GM21515 (cell line): ENCODE measurements around the gene BARD1.

Source experiments
- ATAC-seq: cut with Tn5 transposase; IDR thresholded peaks from one replicate; pipeline ENCODE4 v1.9.1; 2021; ENCODE audit not compliant: unreplicated experiment

BARD1 gene

GRCh38 chr2:214676421-214677089 lies 132.9 kb downstream of the BARD1 start:
- ATAC-seq = no peak
